Activated CD8-positive, alpha-beta memory T cell treated with anti-CD3 and anti-CD28 coated beads for 36 hours (primary cell): ENCODE measurements around the gene ARHGEF17. TPM values are rescaled to one million over a fixed set of nuclear protein-coding genes. Genes with fewer than 3 reads are reported as not detected.

ENCODE experiments used
- CTCF ChIA-PET: fragments of 350-600 bp; sonication (Branson Sonifier 250); formaldehyde crosslinking; loops from one replicate; lab custom pipeline; 2021; ENCODE audit warnings: antibody characterized with exemption; lab: Charles Lee
- POLR2A ChIA-PET: fragments of 350-600 bp; sonication (Branson Sonifier 250); formaldehyde crosslinking; loops from one replicate; lab custom pipeline; 2021; ENCODE audit warnings: antibody characterized with exemption; lab: Charles Lee
- total RNA-seq, 2 experiments: library from RNA; stranded (reverse); gene quantifications; one replicate each; pipeline ENCODE4 v1.2.3, GENCODE V29; 2021

Gene ARHGEF17
- total RNA-seq, 2 experiments from 2014 or later: 0.02 TPM; not detected in 1

DNA sequence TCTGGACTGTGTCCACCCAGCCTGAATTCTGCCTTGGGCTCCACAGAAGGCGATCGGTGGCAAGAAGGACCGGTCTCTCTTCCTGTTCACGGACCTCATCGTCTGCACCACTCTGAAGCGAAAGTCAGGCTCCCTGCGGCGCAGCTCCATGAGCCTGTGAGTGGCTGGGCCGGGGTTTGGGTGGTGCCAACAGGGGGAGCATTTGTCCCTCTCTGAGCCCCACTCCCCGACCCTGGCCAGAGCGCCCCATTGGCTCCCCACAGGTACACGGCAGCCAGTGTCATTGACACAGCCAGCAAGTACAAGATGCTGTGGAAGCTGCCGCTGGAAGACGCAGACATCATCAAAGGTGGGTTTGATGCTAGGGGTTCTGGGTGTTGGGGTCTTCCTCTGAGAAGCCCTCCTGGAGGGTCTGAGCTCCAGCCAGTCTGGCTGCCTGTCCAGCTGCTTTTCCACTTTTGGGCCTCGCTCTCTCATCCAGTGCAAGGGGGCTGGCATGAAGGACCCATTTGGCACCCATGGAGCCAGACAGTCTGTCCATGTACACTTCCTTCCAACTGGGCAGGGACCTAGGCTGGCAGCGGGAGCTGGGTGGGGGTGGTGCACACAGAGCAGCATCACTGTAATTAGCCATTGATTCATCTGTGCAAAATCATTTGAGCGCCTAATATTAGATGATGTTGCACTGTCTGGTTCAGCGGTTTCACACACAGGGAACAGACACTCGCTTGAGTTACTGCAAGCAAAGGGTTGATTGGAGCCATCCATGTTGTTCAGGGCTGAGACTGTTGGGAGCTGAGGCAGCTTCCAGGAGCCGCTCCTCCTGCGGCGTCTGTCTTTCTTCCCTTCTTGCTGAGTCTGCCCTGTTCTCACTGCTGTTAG is 49.1 kb downstream of the ARHGEF17 start:
- CTCF ChIA-PET: interaction anchor here (1.5 to 2.8 kb wide), 2 partner anchors 22 to 36 kb away, joined by 6 to 8 read pairs; no protein-coding TSS in a partner anchor
- POLR2A ChIA-PET: interaction anchor here (0.9 kb wide), 1 partner anchor 13 kb away, joined by 7 read pairs; no protein-coding TSS in a partner anchor

DNA sequence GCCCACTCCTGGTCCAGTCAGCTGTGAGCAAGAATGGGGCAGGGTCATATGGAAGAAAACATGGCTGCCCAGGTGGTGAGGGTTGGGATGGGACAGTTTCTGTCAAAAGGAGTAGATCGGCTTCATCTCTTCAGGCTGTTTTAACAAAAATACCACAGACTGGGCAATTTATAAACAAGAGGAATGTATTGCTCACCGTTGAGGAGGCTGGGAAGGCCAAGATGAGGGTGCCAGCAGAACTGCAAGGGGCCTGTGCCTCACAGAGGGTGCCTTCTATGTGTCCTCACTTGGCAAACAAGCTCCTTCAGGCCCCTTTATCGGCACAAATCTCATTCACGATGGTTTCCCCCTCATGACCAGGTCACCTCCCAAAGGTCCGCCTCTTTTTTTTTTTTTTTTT is 50.0 kb downstream of the ARHGEF17 start:
- ChIA-PET CTCF (interaction anchor here (0.7 to 1.5 kb wide), 2 partner anchors 20 to 23 kb away, joined by 3 to 6 read pairs; no protein-coding TSS in a partner anchor), POLR2A (interaction anchor here (0.9 kb wide), 1 partner anchor 13 kb away, joined by 7 read pairs; no protein-coding TSS in a partner anchor)

DNA sequence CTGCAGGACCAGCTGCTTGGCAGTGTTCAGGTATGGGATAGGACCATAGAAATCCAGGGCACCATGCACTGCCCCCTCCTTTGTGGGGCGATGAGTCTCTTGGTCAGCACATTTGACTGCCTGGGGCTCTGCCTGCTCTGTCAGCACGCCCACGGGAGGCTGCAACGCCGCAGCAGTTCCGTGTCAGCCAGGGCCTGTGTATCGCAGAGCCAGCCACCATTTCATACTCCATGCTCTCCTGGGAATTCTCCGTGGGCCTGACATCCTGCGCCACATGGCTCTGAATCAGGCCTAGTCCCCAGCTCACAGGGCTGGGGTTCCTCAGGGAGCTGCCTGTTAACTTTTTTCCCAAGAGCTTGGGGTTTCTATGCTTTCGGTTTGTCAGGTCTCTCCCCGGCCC is 51.3 kb downstream of the ARHGEF17 start:
- ChIA-PET CTCF (interaction anchor here (0.7 to 9.2 kb wide), 2 partner anchors 9 to 331 kb away, joined by 3 to 48 read pairs; no protein-coding TSS in a partner anchor), POLR2A (no interaction called here)

DNA sequence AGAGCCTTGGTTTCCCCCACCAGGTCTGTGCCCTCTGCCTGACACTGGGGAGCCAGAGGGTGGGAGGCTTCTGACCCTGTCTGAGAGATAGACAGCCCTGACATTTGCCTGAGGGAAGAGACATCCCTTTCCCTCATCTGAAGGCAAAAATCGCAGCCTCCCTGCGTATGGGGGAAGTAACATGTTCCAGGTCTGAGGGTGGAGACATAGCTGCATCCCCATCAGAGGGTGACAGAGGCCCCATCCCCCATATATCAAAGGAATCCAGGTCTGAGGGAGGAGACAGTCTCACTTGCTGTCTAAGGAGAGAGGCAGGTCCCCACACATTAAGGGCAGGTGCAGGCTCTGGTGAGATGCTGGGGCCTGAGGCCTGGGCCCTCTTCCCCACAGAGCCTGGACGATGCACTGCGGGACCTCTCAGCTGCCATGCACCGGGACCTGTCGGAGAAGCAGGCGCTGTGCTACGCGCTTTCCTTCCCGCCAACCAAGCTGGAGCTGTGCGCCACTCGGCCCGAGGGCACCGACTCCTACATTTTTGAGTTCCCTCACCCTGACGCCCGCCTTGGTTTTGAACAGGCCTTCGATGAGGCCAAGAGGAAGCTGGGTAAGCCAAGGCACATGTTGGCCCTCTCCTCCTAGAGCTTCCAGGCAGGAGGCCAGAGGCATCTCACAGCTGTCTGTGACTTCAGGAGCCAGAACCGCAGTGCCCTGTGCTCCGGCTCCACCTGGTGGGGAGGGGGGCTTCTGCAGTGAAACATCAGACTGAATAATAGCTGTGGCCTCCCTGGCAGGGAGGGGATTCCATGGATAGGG is 52.1 kb downstream of the ARHGEF17 start:
- ChIA-PET POLR2A (no interaction called here), CTCF (interaction anchor here (0.8 to 9.2 kb wide), 3 partner anchors 9 to 33 kb away, joined by 3 to 48 read pairs (median 4); no protein-coding TSS in a partner anchor)

DNA sequence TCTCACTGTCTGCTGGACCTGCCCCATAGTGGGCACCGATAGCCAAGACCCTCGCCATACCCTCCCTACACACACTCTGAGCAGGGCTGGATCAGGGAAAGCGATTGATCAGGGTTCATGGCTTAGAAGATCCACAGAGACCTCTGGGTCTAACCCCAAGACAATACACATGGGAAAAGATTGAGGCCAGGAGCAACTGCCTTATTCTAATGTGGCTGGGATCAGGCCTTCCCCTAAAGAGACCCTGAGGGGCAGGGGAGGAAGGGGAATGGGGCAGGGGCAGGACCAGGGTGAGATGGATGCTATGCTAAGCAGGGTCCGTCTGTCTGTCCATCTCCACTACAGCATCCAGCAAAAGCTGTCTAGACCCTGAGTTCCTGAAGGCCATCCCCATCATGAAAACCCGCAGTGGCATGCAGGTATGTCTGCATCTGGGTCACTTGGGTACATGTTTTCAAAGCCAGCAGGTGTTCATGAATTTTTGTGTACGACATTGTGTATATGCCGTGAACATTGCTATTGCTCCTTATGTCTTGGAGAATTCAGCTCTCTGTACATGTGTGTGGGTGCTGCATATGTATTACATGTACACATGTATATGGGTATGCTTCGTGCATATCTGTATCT is 52.8 kb downstream of the ARHGEF17 start:
- CTCF ChIA-PET: interaction anchor here (0.6 to 9.2 kb wide), 4 partner anchors 10 to 553 kb away, joined by 3 to 48 read pairs (median 4); no protein-coding TSS in a partner anchor
- POLR2A ChIA-PET: no interaction called here

DNA sequence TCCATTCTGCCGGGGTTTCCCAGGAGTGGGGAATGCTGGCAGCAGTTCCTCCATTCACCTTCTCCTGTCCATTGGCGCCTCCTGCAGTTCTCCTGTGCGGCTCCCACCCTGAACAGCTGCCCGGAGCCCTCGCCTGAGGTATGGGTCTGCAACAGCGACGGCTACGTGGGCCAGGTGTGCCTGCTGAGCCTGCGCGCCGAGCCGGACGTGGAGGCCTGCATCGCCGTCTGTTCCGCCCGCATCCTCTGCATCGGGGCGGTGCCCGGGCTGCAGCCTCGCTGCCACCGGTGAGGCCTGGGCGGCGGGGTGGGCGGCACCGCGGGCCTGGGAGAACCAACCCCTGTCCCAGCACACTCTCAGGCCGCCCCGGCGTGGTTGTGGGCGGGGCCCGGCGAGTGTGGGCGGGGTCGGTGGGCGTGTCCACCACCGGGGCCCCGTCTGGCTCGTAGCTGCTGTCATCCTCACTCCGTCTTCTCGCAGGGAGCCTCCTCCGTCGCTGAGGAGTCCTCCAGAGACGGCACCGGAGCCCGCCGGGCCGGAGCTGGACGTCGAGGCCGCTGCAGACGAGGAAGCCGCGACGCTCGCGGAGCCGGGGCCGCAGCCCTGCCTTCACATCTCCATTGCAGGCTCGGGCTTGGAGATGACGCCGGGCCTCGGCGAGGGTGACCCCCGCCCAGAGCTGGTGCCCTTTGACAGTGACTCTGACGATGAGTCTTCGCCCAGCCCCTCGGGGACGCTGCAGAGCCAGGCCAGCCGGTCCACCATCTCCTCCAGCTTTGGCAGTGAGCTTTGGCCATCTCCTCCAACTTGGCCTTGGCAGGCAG is 54.1 kb downstream of the ARHGEF17 start:
- ChIA-PET POLR2A (no interaction called here), CTCF (interaction anchor here (9.2 kb wide), 1 partner anchor 11 kb away, joined by 48 read pairs; no protein-coding TSS in a partner anchor)

DNA sequence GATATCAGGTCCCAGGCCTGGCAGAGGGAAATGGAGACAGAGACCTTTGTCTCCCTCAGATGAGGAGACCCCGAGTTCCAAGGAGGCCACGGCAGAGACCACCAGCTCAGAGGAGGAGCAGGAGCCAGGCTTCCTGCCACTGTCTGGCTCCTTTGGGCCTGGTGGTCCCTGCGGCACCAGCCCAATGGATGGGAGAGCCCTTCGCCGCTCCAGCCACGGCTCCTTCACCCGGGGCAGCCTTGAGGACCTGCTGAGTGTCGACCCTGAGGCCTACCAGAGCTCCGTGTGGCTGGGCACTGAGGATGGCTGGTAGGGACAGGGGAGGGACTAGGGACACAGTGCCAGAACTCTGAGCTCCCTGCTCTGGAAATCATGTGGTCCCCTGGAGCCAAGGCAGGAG is 55.1 kb downstream of the ARHGEF17 start:
- ChIA-PET POLR2A (no interaction called here), CTCF (interaction anchor here (9.2 kb wide), 1 partner anchor 12 kb away, joined by 48 read pairs; no protein-coding TSS in a partner anchor)

DNA sequence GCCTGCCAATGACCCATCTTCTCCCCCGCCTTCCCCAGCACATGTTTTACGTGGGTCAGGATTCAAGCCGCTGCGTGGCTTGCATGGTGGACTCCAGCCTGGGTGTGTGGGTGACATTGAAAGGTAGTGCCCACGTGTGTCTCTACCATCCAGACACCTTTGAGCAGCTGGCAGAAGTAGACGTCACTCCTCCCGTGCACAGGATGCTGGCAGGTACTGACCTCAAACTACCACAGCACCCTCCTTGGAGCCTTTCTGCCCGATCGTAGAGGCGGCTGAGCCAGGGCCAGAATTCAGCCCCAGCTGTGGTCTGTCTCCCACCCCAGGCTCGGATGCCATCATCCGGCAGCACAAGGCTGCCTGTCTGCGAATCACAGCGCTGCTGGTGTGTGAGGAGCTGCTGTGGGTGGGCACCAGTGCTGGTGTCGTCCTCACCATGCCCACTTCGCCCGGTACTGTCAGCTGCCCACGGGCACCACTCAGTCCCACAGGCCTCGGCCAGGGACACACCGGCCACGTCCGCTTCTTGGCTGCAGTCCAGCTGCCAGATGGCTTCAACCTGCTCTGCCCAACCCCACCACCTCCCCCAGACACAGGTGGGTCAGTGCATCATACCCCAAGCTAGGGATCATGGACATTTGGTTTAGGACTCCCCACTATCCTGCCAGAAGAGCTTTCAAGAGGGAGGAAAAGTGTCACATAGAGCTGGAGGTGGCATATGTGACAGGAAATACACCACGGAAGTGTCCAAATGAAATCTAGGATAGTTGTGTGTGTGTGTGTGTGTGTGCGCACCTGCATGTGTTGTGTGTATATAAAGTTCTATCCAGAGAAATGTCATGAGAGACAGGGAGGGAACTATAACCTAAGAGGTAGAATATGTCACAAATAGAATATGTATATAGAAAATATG is 57.5 kb downstream of the ARHGEF17 start:
- ChIA-PET CTCF (interaction anchor here (0.6 to 9.2 kb wide), 4 partner anchors 10 to 706 kb away, joined by 3 to 48 read pairs (median 4); no protein-coding TSS in a partner anchor), POLR2A (no interaction called here)

DNA sequence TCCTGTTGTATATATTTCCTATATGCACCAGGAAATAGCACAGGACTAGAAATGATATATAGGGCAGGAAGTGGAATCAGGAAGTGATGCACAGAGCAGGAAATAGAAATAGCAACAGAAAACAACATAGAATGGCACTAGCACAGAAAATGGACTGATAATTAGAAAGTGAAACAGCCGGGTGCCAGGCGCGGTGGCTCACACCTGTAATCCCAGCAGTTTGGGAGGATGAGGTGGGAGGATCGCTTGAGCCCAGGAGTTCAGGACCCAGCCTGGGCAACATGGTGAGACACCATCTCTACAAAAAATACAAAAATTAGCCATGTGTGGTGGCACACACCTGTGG is 58.2 kb downstream of the ARHGEF17 start:
- ChIA-PET POLR2A (no interaction called here), CTCF (interaction anchor here (9.2 kb wide), 1 partner anchor 16 kb away, joined by 48 read pairs; no protein-coding TSS in a partner anchor)

DNA sequence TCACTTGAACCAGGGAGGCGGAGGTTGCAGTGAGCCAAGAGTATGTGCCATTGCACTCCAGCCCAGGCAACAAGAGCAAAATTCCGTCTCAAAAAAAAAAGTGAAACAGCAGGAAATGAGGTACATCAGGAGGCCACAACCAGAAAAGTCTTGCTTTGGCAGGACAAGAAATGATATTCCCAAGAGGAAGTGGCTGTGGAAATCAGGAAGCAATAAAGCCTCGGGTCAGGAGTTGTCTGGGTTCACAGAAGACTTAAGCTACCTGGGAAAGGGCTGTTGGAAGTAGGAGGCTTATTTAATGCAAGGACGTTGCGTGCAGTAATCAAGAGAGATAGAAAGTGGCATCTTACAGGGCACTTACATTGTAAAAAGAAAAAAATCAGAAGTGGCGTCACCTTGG is 58.9 kb downstream of the ARHGEF17 start:
- ChIA-PET CTCF (interaction anchor here (9.2 kb wide), 1 partner anchor 16 kb away, joined by 48 read pairs; no protein-coding TSS in a partner anchor), POLR2A (no interaction called here)

DNA sequence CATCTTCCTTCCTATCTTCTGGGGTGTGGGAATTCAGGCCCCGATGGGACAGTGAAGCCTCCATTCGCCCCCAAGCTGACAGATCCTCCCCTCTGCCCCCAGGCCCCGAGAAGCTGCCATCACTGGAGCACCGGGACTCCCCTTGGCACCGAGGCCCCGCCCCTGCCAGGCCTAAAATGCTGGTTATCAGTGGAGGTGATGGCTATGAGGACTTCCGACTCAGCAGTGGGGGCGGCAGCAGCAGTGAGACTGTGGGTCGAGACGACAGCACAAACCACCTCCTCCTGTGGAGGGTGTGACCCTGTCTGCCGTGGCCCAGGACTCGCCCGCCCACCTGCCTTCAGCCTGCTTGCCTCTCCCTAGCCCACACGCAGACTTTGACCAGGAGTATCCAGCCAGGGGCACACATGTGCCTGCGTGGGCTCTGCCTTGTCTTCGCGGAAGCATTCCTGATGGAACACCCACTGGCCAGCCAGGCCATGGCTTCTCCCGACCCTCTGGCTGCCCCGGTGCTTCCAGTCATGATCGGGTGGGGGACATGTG is 59.5 kb downstream of the ARHGEF17 start:
- ChIA-PET POLR2A (interaction anchor here (0.6 kb wide), 1 partner anchor 254 kb away, joined by 4 read pairs; no protein-coding TSS in a partner anchor), CTCF (interaction anchor here (1.0 to 9.2 kb wide), 2 partner anchors 17 kb away, joined by 4 to 48 read pairs; no protein-coding TSS in a partner anchor)

DNA sequence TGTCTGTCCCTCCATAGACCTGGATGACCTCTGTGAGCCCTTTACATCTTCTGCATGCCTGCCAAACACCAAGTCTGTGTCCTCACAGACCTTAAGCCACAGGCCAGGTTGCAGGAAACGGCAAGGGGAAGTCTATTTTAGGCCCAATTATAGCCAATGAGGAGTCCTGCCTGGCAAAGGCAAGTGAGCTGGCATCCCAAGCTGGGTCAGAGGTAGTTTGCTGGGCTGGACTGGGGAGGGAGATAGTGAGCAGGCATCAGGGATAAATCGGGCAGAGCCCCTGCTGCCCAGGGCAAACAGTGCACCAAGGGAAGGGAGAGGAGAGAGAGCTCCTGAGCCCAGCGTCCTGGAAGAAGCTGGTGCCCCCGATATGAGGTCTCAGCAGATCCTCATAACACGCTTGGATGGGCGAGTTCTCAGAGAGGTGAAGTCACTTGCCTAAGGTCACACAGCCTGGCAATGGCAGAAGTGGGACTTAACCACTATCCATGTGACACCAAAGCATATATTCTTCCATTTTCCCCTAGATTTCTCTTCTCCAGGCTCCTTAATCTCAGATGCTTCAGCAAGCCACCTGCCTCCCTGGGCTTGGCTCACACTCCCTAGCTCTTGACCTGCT is 64.4 kb downstream of the ARHGEF17 start:
- POLR2A ChIA-PET: interaction anchor here (0.7 kb wide), 1 partner anchor 10 kb away, joined by 4 read pairs; no protein-coding TSS in a partner anchor

DNA sequence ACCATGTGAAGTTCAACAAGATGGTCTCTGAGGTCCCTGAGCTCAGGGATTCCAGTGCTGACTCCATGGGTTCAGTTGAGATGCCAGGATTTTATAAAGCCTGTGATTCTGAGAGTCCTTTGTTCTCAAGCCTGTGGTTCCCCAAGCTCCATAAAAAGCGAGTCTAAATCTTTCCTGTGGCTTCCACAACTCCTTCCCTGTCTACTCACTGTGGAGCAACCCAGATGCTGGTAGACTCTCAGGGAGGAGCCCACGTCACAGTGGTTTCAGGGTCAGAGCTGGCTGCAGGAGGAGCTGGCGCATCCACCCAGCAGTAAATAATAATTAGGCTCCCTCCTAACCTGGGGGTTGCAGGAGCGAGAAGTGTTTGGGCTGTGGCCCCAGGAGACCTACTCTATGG is 66.1 kb downstream of the ARHGEF17 start:
- POLR2A ChIA-PET: interaction anchor here (0.5 kb wide), 1 partner anchor 270 kb away, joined by 3 read pairs; no protein-coding TSS in a partner anchor

More for the DNA sequence above, 64.4 kb downstream of the ARHGEF17 start:
- CTCF ChIA-PET: interaction anchor here (0.8 to 2.7 kb wide), 2 partner anchors 22 to 37 kb away, joined by 3 to 13 read pairs; no protein-coding TSS in a partner anchor

DNA sequence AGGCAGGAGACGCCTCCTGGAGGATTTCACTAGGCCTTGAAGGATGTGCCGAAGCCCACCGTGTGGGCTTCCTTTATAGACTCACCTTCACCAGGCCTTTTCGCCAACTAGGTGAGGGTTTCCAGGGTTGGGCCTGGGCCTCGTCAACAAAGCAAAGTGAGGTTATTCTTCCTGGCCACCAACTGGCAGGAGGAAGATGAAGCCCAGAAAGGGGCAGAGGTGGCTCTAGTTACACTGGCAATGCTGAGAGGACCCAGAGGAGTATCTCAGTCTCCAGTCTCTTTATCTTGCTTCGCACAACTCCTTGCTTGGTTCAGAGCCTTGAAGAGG is 67.7 kb downstream of the ARHGEF17 start:
- ChIA-PET CTCF (interaction anchor here (1.4 kb wide), 1 partner anchor 18 kb away, joined by 3 read pairs; no protein-coding TSS in a partner anchor), POLR2A (no interaction called here)

More for the DNA sequence above, 66.1 kb downstream of the ARHGEF17 start:
- CTCF ChIA-PET: interaction anchor here (0.8 to 2.7 kb wide), 5 partner anchors 13 to 85 kb away, joined by 3 to 13 read pairs (median 5); no protein-coding TSS in a partner anchor

DNA sequence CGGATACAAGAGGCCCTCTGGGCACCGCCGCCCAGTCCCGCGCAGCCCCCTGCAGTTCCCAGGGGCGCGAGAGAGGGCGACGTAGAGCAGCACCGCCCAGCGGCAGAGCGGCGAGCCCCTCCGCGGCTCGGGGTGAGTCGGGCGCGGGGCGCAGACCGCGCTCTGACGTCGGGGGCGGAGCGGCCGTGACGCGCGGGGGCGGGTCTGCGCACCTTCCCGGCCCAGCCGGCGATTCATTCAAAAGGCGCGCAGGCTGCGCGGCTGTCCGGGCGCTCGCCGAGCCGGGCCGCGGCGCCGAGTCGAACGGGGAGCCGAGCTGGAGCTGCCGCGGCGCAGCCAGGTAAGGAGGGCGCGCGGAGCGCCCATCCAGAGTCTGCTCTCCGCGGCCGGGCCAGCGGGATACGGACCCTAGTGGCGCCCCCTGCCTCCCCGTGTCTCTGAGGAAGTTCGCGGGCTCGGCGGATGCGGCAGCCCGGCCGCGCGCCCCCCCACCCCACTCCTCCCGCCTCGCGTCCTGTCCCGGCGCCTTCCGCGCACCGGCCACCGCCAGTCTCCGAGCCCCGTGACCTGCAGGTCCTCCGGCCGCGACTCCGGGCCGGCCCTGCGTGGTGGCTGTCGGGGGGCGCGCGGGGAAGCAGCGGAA is 68.2 kb downstream of the ARHGEF17 start, which contains the start of gene RELT:
RELT (plus strand) TSS at position 240 of the 643 bp plus-strand sequence. CDS start 12,738 bp downstream, outside the sequence.
- CTCF ChIA-PET: interaction anchor here (1.4 kb wide), 1 partner anchor 18 kb away, joined by 3 read pairs; no protein-coding TSS in a partner anchor
- POLR2A ChIA-PET: interaction anchor here (1.0 kb wide), 1 partner anchor 9 kb away, joined by 3 read pairs; no protein-coding TSS in a partner anchor
